ENCODE results near the gene SATB1.

DNA sequence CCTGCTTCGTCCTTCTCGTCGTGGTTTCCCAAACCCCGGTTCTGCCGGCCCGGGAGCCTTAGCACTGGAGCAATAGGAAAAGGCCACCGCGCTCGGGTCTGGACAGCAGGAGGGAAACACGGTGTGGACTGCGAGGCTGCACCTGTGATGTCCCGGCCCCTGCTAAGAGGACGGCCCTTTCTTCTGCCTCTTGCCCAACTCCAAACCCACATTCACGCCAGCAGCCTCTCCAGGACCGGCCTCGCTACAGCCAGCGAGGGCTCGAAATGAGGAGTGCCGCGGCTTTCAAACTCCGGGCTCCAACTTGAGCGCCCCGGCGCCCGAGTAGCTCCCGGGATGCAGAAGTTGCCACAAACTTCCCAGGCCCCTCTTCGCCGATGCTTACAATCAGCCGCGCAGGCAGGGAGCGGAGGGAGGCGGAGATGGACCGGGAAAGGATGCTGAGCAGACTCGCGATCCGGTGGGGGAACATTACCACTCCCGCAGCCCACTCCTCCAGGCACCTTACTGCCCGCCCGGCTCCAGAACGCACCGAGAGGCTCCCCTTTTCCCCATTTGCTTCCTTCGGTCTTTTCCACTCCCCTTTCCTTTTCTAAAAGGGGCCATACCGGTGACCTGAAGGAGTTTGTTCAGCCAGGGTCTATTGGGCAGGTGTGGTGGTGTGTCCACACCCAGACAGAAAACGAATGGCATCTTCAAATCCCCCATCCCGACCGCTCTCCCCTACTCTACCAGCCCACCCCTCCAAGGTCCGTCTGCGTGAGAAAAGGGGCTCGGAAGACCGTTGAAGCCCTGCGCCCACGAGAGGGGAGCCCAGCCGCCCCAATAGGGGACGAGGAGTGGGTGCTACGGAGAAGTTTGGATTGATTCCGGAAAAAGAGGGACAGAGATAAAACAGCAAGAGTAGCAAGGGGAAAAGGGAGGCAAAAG lies 18.8 kb upstream of the SATB1 start:
- TF ChIP-seq, protein P1, sequence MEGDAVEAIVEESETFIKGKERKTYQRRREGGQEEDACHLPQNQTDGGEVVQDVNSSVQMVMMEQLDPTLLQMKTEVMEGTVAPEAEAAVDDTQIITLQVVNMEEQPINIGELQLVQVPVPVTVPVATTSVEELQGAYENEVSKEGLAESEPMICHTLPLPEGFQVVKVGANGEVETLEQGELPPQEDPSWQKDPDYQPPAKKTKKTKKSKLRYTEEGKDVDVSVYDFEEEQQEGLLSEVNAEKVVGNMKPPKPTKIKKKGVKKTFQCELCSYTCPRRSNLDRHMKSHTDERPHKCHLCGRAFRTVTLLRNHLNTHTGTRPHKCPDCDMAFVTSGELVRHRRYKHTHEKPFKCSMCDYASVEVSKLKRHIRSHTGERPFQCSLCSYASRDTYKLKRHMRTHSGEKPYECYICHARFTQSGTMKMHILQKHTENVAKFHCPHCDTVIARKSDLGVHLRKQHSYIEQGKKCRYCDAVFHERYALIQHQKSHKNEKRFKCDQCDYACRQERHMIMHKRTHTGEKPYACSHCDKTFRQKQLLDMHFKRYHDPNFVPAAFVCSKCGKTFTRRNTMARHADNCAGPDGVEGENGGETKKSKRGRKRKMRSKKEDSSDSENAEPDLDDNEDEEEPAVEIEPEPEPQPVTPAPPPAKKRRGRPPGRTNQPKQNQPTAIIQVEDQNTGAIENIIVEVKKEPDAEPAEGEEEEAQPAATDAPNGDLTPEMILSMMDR (IDR thresholded peaks at IDR 0.05; ENCODE audit: low read depth, low read length): no peak
- TF ChIP-seq POLR2A (IDR thresholded peaks at IDR 0.05; ENCODE audit: extremely low read depth, insufficient read length) (no peak), MYC (IDR thresholded peaks at IDR 0.05; ENCODE audit: low read depth, low read length) (peak; percentile 76)

All from NB4 (cell line).